GM12891 (cell line): ENCODE data around the gene TMEM87A. TPM values are rescaled to one million over a fixed set of nuclear protein-coding genes. Genes with fewer than 3 reads are reported as not detected.
"Not testable (repeated sequence)": the region's sequence is repeated elsewhere in the genome, so short reads cannot be mapped to it uniquely, and the experiment has no call there.

Source experiments
- DNase-seq: peaks from one replicate; pipeline ENCODE4 v3.0.0; 2011; ENCODE audit warnings: low spot score; ENCODE audit not compliant: insufficient read length
- FAIRE-seq: peaks from 2 replicates; lab custom pipeline; 2011; peaks lifted over from hg19 to GRCh38; lab: Jason Lieb, UNC
- PAX5 ChIP-seq: IDR thresholded peaks from 2 replicates; pipeline ENCODE4 v1.6.1; 2011; ENCODE audit warnings: low read length, moderate library complexity, mild to moderate bottlenecking; ENCODE audit not compliant: insufficient read depth, severe bottlenecking
- POLR2A ChIP-seq: IDR thresholded peaks from 2 replicates; pipeline ENCODE4 v1.6.1; 2011; ENCODE audit warnings: low read depth, low read length, control low read depth
- POLR2AphosphoS5 ChIP-seq: IDR thresholded peaks from 2 replicates; pipeline ENCODE4 v1.6.1; 2011; ENCODE audit warnings: low read depth, low read length, control low read depth
- POU2F2 ChIP-seq: IDR thresholded peaks from 2 replicates; pipeline ENCODE4 v1.6.1; 2011; ENCODE audit warnings: low read depth, mild to moderate bottlenecking, control low read depth, low read length, moderate library complexity
- SPI1 ChIP-seq: IDR thresholded peaks from 2 replicates; pipeline ENCODE4 v1.6.1; 2011; ENCODE audit warnings: low read depth, low read length, control low read depth
- TAF1 ChIP-seq: IDR thresholded peaks from 2 replicates; pipeline ENCODE4 v1.6.1; 2011; ENCODE audit warnings: low read depth, low read length, control low read depth
- polyA plus RNA-seq: library from polyadenylated mRNA; unstranded; fragments of >200 nt; gene quantifications from one replicate; pipeline ENCODE4 v1.2.1, GENCODE V29; 2012; ENCODE audit warnings: low read depth, missing spikeins, inconsistent platforms; ENCODE audit not compliant: missing spikeins

The TMEM87A gene, protein sequence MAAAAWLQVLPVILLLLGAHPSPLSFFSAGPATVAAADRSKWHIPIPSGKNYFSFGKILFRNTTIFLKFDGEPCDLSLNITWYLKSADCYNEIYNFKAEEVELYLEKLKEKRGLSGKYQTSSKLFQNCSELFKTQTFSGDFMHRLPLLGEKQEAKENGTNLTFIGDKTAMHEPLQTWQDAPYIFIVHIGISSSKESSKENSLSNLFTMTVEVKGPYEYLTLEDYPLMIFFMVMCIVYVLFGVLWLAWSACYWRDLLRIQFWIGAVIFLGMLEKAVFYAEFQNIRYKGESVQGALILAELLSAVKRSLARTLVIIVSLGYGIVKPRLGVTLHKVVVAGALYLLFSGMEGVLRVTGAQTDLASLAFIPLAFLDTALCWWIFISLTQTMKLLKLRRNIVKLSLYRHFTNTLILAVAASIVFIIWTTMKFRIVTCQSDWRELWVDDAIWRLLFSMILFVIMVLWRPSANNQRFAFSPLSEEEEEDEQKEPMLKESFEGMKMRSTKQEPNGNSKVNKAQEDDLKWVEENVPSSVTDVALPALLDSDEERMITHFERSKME
- polyA plus RNA-seq = 17.7 TPM

DNA sequence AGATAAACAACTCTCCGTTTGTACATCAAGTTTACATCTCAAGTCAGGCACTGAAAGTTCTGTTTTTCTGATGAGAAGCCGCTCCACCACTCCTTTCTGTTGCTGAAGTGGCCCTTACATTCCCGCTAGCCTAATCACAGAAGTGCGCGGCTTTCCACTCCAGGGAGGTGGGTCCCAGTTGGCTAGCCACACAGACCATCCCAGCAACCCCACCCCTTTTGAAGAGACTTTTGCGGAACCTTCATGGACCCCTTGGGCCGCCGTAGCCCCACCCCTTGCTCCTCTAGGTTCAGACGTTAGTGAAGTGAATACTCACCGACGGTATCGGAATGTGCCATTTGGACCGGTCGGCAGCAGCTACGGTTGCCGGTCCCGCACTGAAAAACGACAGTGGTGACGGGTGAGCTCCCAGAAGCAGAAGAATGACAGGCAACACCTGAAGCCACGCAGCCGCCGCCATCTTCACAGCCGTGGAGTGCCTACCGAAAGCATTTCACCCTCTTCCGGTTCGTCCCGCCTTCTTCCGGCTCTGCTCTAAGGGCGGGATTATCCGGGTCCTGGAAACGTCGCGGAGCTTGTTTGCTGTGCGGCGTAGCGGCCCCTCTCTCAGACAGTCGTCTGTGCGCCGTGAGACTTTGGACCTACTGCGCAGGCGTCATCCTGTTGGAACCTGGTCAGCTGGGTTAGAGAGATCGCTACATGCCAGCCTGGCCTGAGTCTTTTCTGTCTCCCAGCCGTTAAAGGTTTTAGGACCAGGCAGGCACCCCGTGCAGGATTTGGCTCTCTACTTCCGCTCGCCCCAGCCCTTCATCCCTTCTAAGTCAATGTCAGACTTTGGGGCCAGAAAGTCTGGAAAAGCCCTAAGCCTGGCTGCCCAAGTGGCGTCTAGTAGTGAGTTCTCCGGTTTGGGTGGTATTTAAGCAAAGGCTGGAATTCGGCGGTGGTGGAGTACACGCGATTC, at the start of gene TMEM87A, which contains the start of gene GANC:
Gene TMEM87A, minus strand, starts transcription at position 495 of the 961 bp plus-strand sequence. Its CDS starts 35 bp downstream, at position 460.
Gene GANC, plus strand, starts transcription at position 263 of the 961 bp plus-strand sequence. CDS start 1,281 bp downstream, outside the sequence.
- FAIRE-seq (peak; percentile 92), DNase-seq (peak; percentile 71)
- TF ChIP-seq POLR2AphosphoS5 (peak; percentile 97), POLR2A (peak; percentile 98), POU2F2 (peak; percentile 76; the same call in 1 of the 2 replicates), TAF1 (peak; percentile 97), PAX5 (no peak), SPI1 (no peak)

GRCh38 chr15:42319206-42319605, 46.0 kb upstream of the TMEM87A start:
- TF ChIP-seq POLR2A (no peak), POLR2AphosphoS5 (no peak), TAF1 (no peak), POU2F2 (no peak), SPI1 (no peak), PAX5 (no peak)
- DNase-seq = no peak
- no peak for FAIRE-seq

DNA sequence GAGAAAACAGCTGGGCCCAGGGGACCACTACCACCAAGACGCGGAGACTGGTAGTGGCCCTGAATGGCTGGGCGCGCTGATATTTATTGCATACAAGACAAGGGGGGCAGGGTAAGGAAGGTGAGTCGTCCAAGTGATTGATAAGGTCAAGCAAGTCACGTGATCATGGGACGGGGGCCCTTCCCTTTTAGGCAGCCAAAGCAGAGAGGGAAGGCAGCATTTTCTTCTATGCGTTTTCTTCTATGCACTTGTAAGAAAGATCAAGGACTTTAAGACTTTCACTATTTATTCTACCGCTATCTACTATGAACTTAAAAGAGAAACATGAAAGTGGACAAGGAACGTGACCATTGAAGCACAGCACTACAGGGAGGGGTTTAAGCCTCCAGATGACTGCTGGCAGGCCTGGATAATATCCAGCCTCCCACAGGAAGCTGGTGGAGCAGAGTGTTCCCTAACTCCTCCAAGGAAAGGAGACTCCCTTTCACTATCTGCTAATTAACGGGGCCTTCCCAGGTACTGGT, 43.1 kb upstream of the TMEM87A start:
- DNase-seq, FAIRE-seq: not testable (repeated sequence)

DNA sequence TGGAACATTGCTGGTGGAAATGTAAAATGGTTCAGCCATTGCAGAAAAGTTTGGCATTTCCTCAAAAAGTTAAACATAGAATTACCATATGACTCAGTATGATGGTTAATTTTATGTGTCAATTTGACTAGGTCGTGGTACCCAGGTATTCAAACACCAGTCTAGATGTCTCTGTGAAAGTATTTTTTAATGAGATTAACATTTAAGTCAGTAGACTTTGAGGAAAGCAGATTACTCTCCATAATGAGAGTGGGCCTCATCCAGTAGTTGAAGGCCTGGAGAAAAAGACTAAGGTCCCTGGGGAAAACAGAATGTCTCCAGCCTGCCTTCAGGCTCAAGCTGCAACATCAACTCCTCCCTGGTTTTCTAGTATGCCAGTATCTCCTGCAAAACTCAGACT, 42.3 kb upstream of the TMEM87A start:
- DNase-seq (no peak), FAIRE-seq (no peak)

DNA sequence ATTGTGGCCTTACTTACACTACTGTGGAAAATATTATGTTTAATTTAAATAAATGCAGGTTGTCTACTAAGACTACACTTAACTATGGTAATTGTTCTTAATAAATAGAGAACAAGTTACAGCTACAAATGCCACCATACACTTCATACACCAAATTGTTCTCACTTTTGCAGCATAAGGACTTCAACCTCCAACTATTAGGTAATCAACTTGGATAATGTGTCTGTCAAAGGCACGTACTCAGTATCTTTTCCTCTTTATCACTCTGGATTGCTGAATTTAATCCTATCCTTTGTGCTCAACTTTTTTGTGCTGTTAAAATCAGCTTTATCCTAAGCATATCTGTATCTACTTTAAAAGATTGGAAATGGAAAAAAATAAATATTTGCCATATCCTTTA, 41.6 kb upstream of the TMEM87A start:
- FAIRE-seq (no peak), DNase-seq (no peak)
- TF ChIP-seq TAF1 (no peak), SPI1 (no peak), PAX5 (no peak), POU2F2 (no peak), POLR2A (no peak), POLR2AphosphoS5 (no peak)

More for the DNA sequence above, 42.3 kb upstream of the TMEM87A start:
- TF ChIP-seq POLR2A = no peak
- no peak for TF ChIP-seq POLR2AphosphoS5
- no peak for TF ChIP-seq SPI1
- no peak for TF ChIP-seq TAF1
- TF ChIP-seq PAX5 = no peak
- no peak for TF ChIP-seq POU2F2

- FAIRE-seq = no peak
- no peak for DNase-seq
- TF ChIP-seq PAX5 = no peak
Measured at GRCh38 chr15:42313463-42313862, 40.2 kb upstream of the TMEM87A start.

DNA sequence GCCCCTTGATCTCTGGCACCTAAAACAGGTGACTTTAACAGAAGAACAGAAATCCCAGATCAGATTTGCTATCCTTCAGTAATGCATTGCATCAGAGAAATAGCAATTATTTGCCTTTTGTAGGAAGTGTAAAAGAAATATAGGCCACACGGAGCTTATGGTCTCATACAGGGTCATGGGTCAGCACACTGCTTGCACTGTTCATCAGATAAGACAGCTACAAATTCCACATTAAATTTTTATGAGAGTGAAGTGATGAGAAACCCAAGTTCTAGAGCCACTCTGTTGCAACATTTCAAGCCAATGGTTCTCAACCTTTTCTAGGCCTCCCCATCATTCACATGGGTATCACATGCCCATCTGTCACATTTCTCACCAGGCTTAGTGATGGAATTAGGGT, 33.4 kb upstream of the TMEM87A start:
- no peak for TF ChIP-seq POLR2AphosphoS5
- no peak for TF ChIP-seq SPI1
- no peak for TF ChIP-seq PAX5
- no peak for TF ChIP-seq POLR2A
- TF ChIP-seq POU2F2 = no peak
- TF ChIP-seq TAF1 = no peak
- no peak for DNase-seq
- no peak for FAIRE-seq

DNA sequence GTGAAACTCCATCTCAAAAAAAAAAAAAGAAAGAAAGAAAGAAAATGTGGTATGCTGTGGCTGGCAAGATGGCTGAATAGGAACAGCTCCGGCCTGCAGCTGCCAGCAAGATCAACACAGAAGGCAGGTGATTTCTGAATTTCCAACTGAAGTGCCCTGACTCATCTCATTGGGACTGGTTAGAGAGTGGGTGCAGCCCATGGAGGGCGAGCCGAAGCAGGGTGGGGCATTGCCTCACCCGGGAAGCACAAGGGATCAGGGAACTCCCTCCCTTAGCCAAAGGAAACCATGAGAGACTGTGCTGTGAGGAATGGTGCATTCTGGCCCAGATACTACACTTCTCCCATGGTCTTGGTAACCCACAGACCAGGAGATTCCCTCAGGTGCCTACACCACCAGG, 27.8 kb upstream of the TMEM87A start:
- FAIRE-seq = not testable (repeated sequence)

DNA sequence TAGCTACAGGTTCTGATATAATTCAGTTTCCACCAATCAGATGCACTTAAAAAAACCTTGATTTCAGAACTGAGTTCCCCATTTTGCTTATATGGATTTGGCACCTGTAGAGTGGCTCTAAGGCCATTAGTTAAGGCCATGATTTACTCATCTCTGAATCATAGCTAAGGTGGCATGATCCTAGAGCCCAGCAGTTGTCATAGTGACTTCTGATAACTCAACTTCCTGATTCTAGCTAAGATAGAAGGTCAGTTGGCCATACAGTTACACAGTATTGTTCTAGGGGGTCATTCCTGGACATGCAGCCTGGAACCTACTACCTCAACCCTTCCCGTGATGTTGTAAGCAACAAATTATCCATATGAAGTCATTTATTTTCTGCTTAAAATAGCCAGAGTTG, 15.9 kb upstream of the TMEM87A start:
- DNase-seq = no peak
- no peak for FAIRE-seq
- TF ChIP-seq POLR2AphosphoS5 = no peak
- no peak for TF ChIP-seq POLR2A
- TF ChIP-seq SPI1 = no peak
- TF ChIP-seq PAX5 = no peak
- TF ChIP-seq POU2F2 = no peak
- no peak for TF ChIP-seq TAF1

More for the DNA sequence above, 27.8 kb upstream of the TMEM87A start:
- not testable (repeated sequence) for DNase-seq

DNA sequence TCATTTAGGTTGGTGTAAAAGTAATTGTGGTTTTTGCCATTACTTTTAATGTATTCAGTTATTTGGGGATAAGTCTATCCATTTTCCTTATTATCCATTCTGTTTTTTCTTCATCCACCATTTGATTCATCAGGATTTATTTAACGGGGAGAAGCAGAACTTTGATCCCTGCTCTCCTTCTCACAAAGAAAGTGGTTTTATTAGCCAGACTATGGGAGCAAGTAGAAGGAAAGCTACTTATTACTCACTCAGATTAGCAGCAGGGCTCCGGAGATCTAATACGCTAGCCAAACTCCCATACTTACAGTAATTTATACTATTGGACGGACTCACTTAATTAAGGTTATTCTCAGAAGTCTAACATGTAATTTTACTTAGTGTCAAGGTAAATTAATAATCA, 14.7 kb upstream of the TMEM87A start:
- FAIRE-seq = no peak
- TF ChIP-seq SPI1 = no peak
- no peak for TF ChIP-seq TAF1
- no peak for TF ChIP-seq POLR2A
- TF ChIP-seq POLR2AphosphoS5 = no peak
- TF ChIP-seq POU2F2 = no peak
- no peak for TF ChIP-seq PAX5
- no peak for DNase-seq
